Stimulated activated naive CD8-positive, alpha-beta T cell treated with anti-CD3 and anti-CD28 coated beads, Interleukin-15, Interleukin-2, amounts not matched to agents 100 ng/mL and 50 ng/mL, for 24 hours (primary cell): ENCODE data around the gene NLRC5.
A peak's percentile ranks its signal among the peaks of the same experiment; 100 is the strongest.
"Not testable (repeated sequence)": the region's sequence is repeated elsewhere in the genome, so short reads cannot be mapped to it uniquely, and the experiment has no call there.

ENCODE experiments used
- H3K27ac Mint-ChIP-seq: one replicate; pipeline ENCODE4 v1.8.0; 2021; ENCODE audit warnings: mild to moderate bottlenecking, mixed read lengths
- H3K27me3 Mint-ChIP-seq: one replicate; pipeline ENCODE4 v1.8.0; 2021; ENCODE audit warnings: mixed read lengths
- H3K36me3 Mint-ChIP-seq: one replicate; pipeline ENCODE4 v1.8.0; 2021; ENCODE audit warnings: low read depth, mixed read lengths
- H3K4me1 Mint-ChIP-seq: one replicate; pipeline ENCODE4 v1.8.0; 2021; ENCODE audit warnings: low read depth, mixed read lengths
- H3K4me3 Mint-ChIP-seq: one replicate; pipeline ENCODE4 v1.8.0; 2021; ENCODE audit warnings: mild to moderate bottlenecking, mixed read lengths
- H3K9me3 Mint-ChIP-seq: one replicate; pipeline ENCODE4 v1.8.0; 2021; ENCODE audit warnings: mixed read lengths

Gene NLRC5

DNA sequence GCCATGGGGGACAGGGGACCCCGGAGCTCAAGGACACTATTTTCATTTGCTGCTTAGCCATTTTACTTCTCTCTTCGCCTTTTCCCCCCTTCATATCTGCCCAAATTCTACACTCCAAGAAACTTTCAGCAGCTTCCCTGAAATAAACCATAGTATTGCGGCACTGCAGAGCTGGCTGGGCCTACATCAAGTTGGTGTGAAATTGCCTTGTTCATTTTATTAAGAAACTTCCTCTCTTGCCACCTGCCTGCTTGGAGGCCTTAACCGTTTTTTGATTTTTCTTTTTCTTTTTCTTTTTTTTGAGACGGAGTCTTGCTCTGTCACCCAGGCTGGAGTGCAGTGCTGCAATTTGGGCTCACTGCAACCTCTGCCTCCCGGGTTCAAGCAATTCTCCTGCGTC lies 95.6 kb downstream of the NLRC5 start:
- no peak overlapping the region for H3K4me3 Mint-ChIP-seq
- peaks cover 11% of the 10 kb centered on the region for H3K36me3 Mint-ChIP-seq
- peaks cover 15% of the 10 kb centered on the region for H3K4me1 Mint-ChIP-seq
- H3K9me3 Mint-ChIP-seq: no peaks in the 10 kb centered on the region
- H3K27me3 Mint-ChIP-seq: no peaks in the 10 kb centered on the region
- H3K27ac Mint-ChIP-seq: no peak overlapping the region

GRCh38 chr16:57087003-57087402 lies 97.6 kb downstream of the NLRC5 start:
- H3K4me1 Mint-ChIP-seq: peaks cover 27% of the 10 kb centered on the region
- peaks cover 11% of the 10 kb centered on the region for H3K27me3 Mint-ChIP-seq
- H3K4me3 Mint-ChIP-seq: no peak overlapping the region
- no peak overlapping the region for H3K27ac Mint-ChIP-seq
- H3K36me3 Mint-ChIP-seq: peaks cover 6% of the 10 kb centered on the region
- H3K9me3 Mint-ChIP-seq: no peaks in the 10 kb centered on the region

DNA sequence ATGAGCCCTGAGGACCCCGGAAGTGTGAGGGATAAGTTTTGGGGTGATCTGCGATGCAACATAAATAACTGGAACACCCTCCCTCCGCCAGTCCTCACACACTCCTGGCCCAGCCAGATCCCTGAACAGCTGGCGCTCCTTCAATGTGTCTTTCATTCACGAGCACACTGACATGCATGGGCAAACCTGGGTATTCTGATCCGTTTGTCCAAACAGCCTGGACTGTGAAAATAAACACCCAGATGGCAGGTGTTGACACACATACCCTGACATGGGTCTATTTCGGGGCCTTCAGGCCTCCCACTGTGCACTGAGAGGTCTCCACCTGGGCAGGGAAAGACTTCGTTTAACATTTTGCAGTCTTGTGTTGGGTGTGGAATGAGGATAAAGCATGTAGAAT lies 100.0 kb downstream of the NLRC5 start:
- H3K4me1 Mint-ChIP-seq: peaks cover 18% of the 10 kb centered on the region
- H3K27me3 Mint-ChIP-seq: peaks cover 16% of the 10 kb centered on the region
- no peaks in the 10 kb centered on the region for H3K36me3 Mint-ChIP-seq
- no peak overlapping the region for H3K27ac Mint-ChIP-seq
- H3K4me3 Mint-ChIP-seq: no peak overlapping the region
- no peaks in the 10 kb centered on the region for H3K9me3 Mint-ChIP-seq

DNA sequence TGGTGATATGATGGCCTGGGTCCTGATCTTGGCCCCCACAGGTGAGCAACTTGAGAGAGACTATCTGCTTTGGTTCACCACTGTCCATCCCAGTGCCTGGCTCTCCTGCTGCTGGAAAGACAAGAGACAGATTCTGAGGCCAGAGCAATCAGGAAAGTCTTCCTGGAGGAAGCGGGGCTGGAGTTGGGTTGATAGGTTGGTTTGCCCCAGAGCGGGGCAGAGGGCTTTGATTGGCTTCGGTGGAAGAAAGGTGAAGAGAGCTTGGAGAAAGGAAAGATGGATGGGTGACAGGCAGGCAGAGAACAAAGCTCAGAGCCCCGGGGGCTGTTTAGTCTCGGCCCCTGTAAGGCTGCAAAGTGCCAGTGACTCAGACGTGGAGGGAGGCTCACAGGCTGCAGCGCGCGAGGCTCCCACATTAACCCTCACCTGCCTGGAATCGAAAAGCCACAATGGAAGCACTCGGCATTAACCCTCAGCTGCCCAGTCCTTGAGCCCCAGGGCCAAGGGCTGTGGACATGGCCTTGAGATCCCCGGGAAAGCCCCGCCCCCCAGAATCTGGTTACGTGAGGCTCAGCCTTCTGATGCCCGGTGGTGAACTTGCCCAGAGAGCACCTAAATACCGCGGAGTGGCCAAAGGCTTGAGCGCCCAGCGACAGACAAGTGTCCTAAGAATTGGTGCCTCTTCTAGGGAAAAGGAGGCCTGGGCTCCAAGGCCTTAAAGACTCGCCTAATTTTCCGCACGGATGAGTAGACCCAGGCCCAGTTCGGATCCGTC lies 102.0 kb downstream of the NLRC5 start:
- H3K36me3 Mint-ChIP-seq: no peaks in the 10 kb centered on the region
- peaks cover 16% of the 10 kb centered on the region for H3K27me3 Mint-ChIP-seq
- peaks cover 11% of the 10 kb centered on the region for H3K4me1 Mint-ChIP-seq
- H3K4me3 Mint-ChIP-seq: peak overlapping the region; percentile 52
- no peaks in the 10 kb centered on the region for H3K9me3 Mint-ChIP-seq
- peak overlapping the region; percentile 45 for H3K27ac Mint-ChIP-seq

- H3K27me3 Mint-ChIP-seq: peaks cover 16% of the 10 kb centered on the region
Measured at GRCh38 chr16:57091975-57092785, 102.8 kb downstream of the NLRC5 start, which contains the start of gene CPNE2. Gene CPNE2 (plus strand): TSS chr16:57092583. CDS start chr16:57110743, 18,160 bp downstream.

DNA sequence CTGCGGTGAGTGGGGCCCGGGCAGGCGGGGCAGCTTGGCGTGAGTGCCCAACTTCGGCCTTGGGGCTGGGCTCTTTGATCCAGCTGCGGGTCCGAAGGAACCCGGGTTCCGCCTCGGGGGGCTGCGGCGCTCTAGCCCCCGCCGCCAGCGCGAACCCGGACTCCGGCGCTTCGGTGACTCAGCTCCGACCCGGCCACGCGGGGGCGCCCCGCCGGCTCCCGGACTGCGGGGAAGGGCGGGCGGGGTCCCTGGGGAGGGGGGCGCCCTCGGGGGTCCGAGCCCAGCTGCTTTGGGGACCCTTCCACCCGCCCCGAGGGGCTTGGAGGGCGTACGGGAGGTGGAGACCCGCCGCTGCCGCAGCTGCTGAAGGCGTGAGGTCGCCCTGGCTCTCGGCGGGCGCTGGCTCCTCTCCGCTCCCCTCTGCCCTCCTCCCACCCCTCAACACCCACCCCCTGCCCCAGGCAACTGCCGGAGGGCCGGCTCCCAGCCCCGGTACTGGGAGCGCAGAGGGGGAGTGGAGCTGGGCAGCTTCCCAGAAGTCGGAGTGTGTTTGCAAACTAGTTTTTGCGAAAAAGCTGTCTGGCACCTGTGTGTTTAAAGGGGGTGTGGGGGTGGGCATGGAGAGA lies 103.5 kb downstream of the NLRC5 start:
- no peaks in the 10 kb centered on the region for H3K36me3 Mint-ChIP-seq
- peaks cover 16% of the 10 kb centered on the region for H3K27me3 Mint-ChIP-seq
- H3K4me3 Mint-ChIP-seq: peak overlapping the region; percentile 66
- H3K9me3 Mint-ChIP-seq: no peaks in the 10 kb centered on the region
- peak overlapping the region; percentile 21 for H3K27ac Mint-ChIP-seq
- H3K4me1 Mint-ChIP-seq: peaks cover 11% of the 10 kb centered on the region

More at GRCh38 chr16:57091975-57092785, 102.8 kb downstream of the NLRC5 start, which contains the start of gene CPNE2:
- Mint-ChIP-seq H3K9me3 (no peaks in the 10 kb centered on the region), H3K4me3 (peak within 1 kb of the TSS; percentile 66), H3K36me3 (no peaks in the 10 kb centered on the region), H3K4me1 (peaks cover 11% of the 10 kb centered on the region), H3K27ac (peak within 1 kb of the TSS; percentile 45)

- peaks cover 16% of the 10 kb centered on the region for H3K27me3 Mint-ChIP-seq
- H3K4me1 Mint-ChIP-seq: peaks cover 11% of the 10 kb centered on the region
- no peak overlapping the region for H3K27ac Mint-ChIP-seq
- H3K36me3 Mint-ChIP-seq: no peaks in the 10 kb centered on the region
- H3K9me3 Mint-ChIP-seq: no peaks in the 10 kb centered on the region
- peak overlapping the region; percentile 66 for H3K4me3 Mint-ChIP-seq
Measured at GRCh38 chr16:57093666-57094564, 104.6 kb downstream of the NLRC5 start.

- peaks cover 12% of the 10 kb centered on the region for H3K4me1 Mint-ChIP-seq
- H3K27ac Mint-ChIP-seq: no peak overlapping the region
- no peaks in the 10 kb centered on the region for H3K36me3 Mint-ChIP-seq
- no peaks in the 10 kb centered on the region for H3K9me3 Mint-ChIP-seq
- no peak overlapping the region for H3K4me3 Mint-ChIP-seq
- H3K27me3 Mint-ChIP-seq: peaks cover 16% of the 10 kb centered on the region
Measured at GRCh38 chr16:57094911-57095310, 105.6 kb downstream of the NLRC5 start.

DNA sequence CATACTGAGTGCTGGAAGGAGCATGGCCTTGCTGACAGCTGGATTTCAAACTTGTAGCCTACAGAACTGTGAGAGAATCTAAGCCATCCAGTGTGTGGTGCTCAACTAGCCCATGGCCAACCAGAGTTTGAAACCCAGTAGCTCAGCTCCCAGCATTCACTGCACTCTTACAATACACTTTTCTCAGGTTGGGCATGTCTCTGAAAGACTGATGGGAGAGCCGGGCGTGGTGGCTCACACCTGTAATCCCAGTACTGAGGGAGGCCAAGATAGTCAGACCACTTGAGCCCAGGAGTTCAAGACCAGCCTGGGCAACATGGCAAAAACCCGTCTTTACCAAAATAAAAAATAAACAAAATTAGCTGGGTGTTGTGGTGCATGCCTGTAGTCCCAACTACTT lies 106.8 kb downstream of the NLRC5 start:
- H3K4me1 Mint-ChIP-seq: peaks cover 14% of the 10 kb centered on the region
- H3K4me3 Mint-ChIP-seq: no peak overlapping the region
- H3K36me3 Mint-ChIP-seq: no peaks in the 10 kb centered on the region

GRCh38 chr16:57096793-57097192 lies 107.4 kb downstream of the NLRC5 start:
- no peaks in the 10 kb centered on the region for H3K36me3 Mint-ChIP-seq
- H3K4me3 Mint-ChIP-seq: no peak overlapping the region
- no peak overlapping the region for H3K27ac Mint-ChIP-seq
- H3K4me1 Mint-ChIP-seq: peaks cover 8% of the 10 kb centered on the region
- no peaks in the 10 kb centered on the region for H3K9me3 Mint-ChIP-seq
- peaks cover 6% of the 10 kb centered on the region for H3K27me3 Mint-ChIP-seq

More for the DNA sequence above, 106.8 kb downstream of the NLRC5 start:
- no peaks in the 10 kb centered on the region for H3K9me3 Mint-ChIP-seq
- H3K27me3 Mint-ChIP-seq: peaks cover 11% of the 10 kb centered on the region
- H3K27ac Mint-ChIP-seq: no peak overlapping the region

GRCh38 chr16:57098188-57098841 lies 109.0 kb downstream of the NLRC5 start:
- Mint-ChIP-seq H3K27ac (peak overlapping the region; percentile 26), H3K9me3 (no peaks in the 10 kb centered on the region), H3K27me3 (peaks cover 5% of the 10 kb centered on the region), H3K36me3 (no peaks in the 10 kb centered on the region), H3K4me3 (no peak overlapping the region), H3K4me1 (peaks cover 7% of the 10 kb centered on the region)

- H3K36me3 Mint-ChIP-seq, H3K27ac Mint-ChIP-seq, H3K4me3 Mint-ChIP-seq, H3K27me3 Mint-ChIP-seq, H3K9me3 Mint-ChIP-seq: not testable (repeated sequence)
- peaks cover 13% of the 10 kb centered on the region for H3K4me1 Mint-ChIP-seq
Measured at GRCh38 chr16:57099965-57100364, 110.6 kb downstream of the NLRC5 start.

- Mint-ChIP-seq H3K27ac (peak overlapping the region; percentile 34), H3K9me3 (no peaks in the 10 kb centered on the region), H3K4me1 (peaks cover 15% of the 10 kb centered on the region), H3K27me3 (no peaks in the 10 kb centered on the region), H3K4me3 (no peak overlapping the region), H3K36me3 (no peaks in the 10 kb centered on the region)
Measured at GRCh38 chr16:57100445-57100844, 111.1 kb downstream of the NLRC5 start.
